IPS-20b (cell line): ENCODE measurements around the gene PRMT5.

Experiments used
- H3K27ac ChIP-seq: one replicate; pipeline ENCODE4 v1.5.1; 2013; ENCODE audit warnings: low read length
- H3K27me3 ChIP-seq: 2 replicates; pipeline ENCODE4 v1.6.1; 2013; ENCODE audit warnings: mild to moderate bottlenecking, low read length, inconsistent platforms; ENCODE audit not compliant: insufficient read depth
- H3K36me3 ChIP-seq: 2 replicates; pipeline ENCODE4 v1.6.1; 2013; ENCODE audit warnings: low read depth, mild to moderate bottlenecking, inconsistent platforms, low read length, moderate library complexity; ENCODE audit not compliant: insufficient read depth
- H3K4me1 ChIP-seq: 2 replicates; pipeline ENCODE4 v1.6.1; 2013; ENCODE audit warnings: mild to moderate bottlenecking, control low read depth, inconsistent platforms, low read length, moderate library complexity; ENCODE audit not compliant: insufficient read depth
- H3K4me3 ChIP-seq: 2 replicates; pipeline ENCODE4 v1.5.1; 2013; ENCODE audit warnings: mild to moderate bottlenecking, low read length, inconsistent platforms
- H3K9ac ChIP-seq: 2 replicates; pipeline ENCODE4 v1.6.1; 2013; ENCODE audit warnings: low read depth, mild to moderate bottlenecking, inconsistent platforms, low read length, moderate library complexity
- H3K9me3 ChIP-seq: 2 replicates; pipeline ENCODE4 v1.6.1; 2013; ENCODE audit warnings: mild to moderate bottlenecking, low read depth, low read length, inconsistent platforms; ENCODE audit not compliant: insufficient read depth

Gene PRMT5

DNA sequence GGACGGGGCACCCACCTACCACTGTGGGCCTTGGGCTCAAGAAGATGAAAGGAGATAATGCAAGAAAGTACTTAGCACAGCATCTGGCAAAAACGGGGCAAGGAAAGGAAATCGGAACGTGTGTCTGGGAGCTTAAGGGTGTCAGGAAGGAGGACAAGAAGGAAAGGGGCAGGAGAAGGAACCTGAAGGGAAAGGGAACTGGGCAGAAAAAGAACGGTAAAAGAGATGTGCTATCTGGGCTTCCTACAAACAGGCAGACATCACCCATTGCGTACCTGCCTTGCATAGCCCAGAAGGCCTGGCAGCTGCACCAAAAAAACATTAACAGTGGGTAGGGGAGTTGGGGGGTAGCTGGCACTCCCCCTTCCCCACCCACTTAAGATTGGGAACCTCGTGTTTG is 47.1 kb downstream of the PRMT5 start:
- Histone ChIP-seq H3K4me1 (peaks cover 18% of the 10 kb centered on the region; the same call in 1 of the 2 replicates), H3K27ac (no peak overlapping the region), H3K9ac (peak overlapping the region; percentile 77; the same call in 1 of the 2 replicates)

DNA sequence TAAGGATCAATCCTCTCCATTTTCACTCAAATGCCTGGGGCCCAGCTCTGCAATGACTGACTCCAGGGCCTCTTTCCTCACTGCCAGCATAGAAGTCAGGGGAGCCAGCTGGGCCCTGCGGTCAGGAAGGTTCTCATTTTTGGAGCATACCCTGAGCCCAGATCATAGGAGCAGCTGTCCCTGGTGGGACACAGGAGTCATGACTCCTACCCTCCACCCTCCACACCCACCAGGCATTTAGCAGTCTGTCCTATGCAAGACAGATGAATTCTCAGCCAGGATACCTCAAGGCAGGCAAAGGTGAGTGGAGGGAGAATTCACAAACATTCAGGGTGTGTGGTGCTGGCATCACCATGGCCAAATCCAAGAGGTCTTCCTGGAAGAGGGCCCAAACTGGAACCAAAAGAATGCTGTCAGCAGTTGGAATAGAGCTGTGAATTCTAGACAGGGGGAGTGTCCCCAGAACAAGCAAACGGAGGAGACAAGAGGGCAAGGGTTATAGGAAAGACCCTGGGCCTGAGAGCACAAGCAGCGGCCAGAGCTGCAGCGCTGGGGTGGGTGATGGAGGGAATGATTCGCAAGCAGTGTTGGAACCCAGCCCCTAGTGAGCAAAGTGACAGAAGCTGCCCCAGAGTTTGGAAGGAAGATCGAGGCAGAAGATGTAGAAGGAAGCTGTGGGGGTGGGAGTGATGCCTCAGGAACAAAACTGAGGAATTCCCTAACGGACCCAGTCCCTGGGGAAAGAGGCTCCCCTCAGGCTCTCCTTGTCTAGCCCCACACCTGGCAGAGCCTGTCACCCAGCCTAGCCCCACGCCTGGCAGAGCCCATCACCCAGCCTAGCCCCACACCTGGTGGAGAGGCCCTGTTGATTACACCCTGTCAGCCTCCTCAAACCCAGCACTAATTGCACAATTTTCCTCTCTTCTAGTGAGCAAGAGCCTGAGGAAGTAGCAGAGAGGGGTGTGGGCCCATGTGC is 50.6 kb downstream of the PRMT5 start:
- peaks cover 8% of the 10 kb centered on the region; the same call in 1 of the 2 replicates for H3K36me3 ChIP-seq
- peaks cover 13% of the 10 kb centered on the region; the same call in 1 of the 2 replicates for H3K4me1 ChIP-seq
- H3K9ac ChIP-seq, result no peak overlapping the region
- no peak overlapping the region for H3K27ac ChIP-seq
- H3K9me3 ChIP-seq, result no peaks in the 10 kb centered on the region
- no peak overlapping the region for H3K4me3 ChIP-seq
- H3K27me3 ChIP-seq, result peaks cover 13% of the 10 kb centered on the region

More for the DNA sequence above, 47.1 kb downstream of the PRMT5 start:
- H3K36me3 ChIP-seq, result no peaks in the 10 kb centered on the region
- no peaks in the 10 kb centered on the region for H3K9me3 ChIP-seq
- no peak overlapping the region for H3K4me3 ChIP-seq
- peaks cover 41% of the 10 kb centered on the region for H3K27me3 ChIP-seq

GRCh38 chr14:22877000-22877501 is 52.1 kb downstream of the PRMT5 start:
- Histone ChIP-seq H3K4me3 (no peak overlapping the region), H3K36me3 (peaks cover 8% of the 10 kb centered on the region; the same call in 1 of the 2 replicates), H3K27me3 (peaks cover under 1% of the 10 kb centered on the region), H3K4me1 (no peaks in the 10 kb centered on the region), H3K9ac (no peak overlapping the region), H3K9me3 (no peaks in the 10 kb centered on the region), H3K27ac (no peak overlapping the region)

DNA sequence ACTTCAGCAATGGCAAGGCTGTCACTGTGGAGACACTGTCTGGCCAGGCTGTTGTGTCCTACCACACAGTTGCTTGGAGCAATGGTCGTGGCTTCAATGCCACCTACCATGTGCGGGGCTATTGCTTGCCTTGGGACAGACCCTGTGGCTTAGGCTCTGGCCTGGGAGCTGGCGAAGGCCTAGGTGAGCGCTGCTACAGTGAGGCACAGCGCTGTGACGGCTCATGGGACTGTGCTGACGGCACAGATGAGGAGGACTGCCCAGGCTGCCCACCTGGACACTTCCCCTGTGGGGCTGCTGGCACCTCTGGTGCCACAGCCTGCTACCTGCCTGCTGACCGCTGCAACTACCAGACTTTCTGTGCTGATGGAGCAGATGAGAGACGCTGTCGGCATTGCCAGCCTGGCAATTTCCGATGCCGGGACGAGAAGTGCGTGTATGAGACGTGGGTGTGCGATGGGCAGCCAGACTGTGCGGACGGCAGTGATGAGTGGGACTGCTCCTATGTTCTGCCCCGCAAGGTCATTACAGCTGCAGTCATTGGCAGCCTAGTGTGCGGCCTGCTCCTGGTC is 53.3 kb downstream of the PRMT5 start:
- Histone ChIP-seq H3K9ac (no peak overlapping the region), H3K27ac (no peak overlapping the region), H3K4me1 (peaks cover 1% of the 10 kb centered on the region), H3K27me3 (no peaks in the 10 kb centered on the region), H3K36me3 (peaks cover 8% of the 10 kb centered on the region; the same call in 1 of the 2 replicates), H3K4me3 (no peak overlapping the region), H3K9me3 (no peaks in the 10 kb centered on the region)

DNA sequence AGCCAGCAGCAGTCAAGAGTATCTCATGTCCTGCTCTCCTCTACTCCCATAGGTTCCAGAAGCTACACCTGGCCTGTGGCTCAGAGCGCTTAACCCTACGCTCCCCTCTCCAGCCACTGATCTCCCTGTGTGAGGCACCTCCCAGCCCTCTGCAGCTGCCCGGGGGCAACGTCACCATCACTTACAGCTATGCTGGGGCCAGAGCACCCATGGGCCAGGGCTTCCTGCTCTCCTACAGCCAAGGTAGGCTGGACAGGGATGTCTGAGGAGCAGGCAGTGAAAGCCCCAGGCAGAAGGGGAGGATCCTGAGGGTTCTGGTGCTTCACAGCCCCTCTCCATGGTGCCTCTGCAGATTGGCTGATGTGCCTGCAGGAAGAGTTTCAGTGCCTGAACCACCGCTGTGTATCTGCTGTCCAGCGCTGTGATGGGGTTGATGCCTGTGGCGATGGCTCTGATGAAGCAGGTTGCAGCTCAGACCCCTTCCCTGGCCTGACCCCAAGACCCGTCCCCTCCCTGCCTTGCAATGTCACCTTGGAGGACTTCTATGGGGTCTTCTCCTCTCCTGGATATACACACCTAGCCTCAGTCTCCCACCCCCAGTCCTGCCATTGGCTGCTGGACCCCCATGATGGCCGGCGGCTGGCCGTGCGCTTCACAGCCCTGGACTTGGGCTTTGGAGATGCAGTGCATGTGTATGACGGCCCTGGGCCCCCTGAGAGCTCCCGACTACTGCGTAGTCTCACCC is 54.0 kb downstream of the PRMT5 start:
- H3K27me3 ChIP-seq, result no peaks in the 10 kb centered on the region
- peaks cover 6% of the 10 kb centered on the region for H3K4me1 ChIP-seq
- no peak overlapping the region for H3K9ac ChIP-seq
- no peaks in the 10 kb centered on the region for H3K9me3 ChIP-seq
- no peak overlapping the region for H3K4me3 ChIP-seq
- H3K27ac ChIP-seq, result no peak overlapping the region
- H3K36me3 ChIP-seq, result peaks cover 8% of the 10 kb centered on the region; the same call in 1 of the 2 replicates

DNA sequence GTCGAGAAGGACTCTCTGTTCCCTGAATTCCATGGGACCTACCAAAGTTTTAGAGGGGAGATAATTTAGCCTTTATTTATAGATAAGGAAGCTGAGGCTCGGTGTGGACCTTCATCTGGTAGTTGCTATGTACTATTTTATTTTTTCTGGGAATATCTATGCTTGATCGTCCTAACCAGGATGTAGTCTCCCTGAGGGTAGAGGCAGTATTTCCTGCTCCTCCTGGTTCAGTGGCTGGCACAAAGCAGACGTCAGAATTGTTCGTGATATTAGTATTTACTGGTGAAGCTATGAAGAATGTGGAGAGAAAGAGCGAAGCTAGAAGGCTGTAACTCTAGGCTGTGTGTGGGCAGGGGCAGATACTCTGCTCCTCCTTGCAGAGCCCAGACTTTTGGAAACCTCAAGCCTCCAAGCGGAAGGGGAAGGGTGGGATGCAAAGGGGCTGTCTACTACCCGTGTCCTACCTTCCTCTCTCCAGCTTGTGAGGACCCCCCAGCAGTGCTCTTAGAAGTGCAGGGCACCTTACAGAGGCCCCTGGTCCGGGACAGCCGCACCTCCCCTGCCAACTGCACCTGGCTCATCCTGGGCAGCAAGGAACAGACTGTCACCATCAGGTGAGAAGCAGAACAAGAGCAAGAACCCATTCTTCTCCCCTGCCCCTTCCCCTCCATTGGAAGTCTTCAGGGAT is 56.2 kb downstream of the PRMT5 start:
- no peaks in the 10 kb centered on the region for H3K27me3 ChIP-seq
- peak overlapping the region; percentile 82 for H3K4me3 ChIP-seq
- H3K9me3 ChIP-seq, result no peaks in the 10 kb centered on the region
- H3K4me1 ChIP-seq, result peaks cover 6% of the 10 kb centered on the region
- H3K9ac ChIP-seq, result peak overlapping the region; percentile 23; the same call in 1 of the 2 replicates
- peaks cover 8% of the 10 kb centered on the region; the same call in 1 of the 2 replicates for H3K36me3 ChIP-seq
- no peak overlapping the region for H3K27ac ChIP-seq

- no peaks in the 10 kb centered on the region for H3K27me3 ChIP-seq
- H3K4me3 ChIP-seq, result peak overlapping the region; percentile 82
- H3K27ac ChIP-seq, result no peak overlapping the region
These were observed 56.9 kb downstream of the PRMT5 start for GRCh38 chr14:22872033-22872832.

DNA sequence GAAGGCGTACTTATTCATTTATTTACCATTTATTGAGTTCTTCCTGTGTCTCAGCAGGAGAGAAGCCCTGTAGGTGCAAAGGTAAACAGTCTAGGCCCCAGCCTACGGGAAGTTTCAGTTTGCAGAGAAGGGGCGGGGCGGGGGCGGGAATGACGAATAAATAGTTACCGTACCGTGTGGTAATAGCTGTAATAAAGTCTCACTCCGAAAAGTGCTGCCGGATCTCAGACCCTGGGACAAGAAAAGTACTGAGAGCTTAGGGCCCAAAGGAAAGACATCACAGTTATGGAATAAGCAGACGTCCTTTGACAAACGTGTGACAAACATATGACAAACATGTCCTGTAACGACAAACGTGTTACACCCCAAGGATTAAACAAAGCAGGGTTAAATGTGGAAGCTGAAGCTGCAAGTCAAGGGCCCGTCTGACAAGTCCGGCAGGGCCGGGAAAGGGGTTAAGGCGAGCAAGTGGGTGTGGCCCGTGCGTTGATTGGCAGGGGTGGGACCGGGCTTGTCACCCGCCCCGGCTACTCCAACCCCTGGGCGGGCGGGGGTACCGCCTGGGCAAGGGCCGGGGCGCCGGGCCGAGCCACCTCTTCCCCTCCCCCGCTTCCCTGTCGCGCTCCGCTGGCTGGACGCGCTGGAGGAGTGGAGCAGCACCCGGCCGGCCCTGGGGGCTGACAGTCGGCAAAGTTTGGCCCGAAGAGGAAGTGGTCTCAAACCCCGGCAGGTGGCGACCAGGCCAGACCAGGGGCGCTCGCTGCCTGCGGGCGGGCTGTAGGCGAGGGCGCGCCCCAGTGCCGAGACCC is 57.7 kb downstream of the PRMT5 start, which contains the start of gene LRP10:
TSS of gene LRP10 (plus strand) at position 517 of the 809 bp plus-strand sequence. CDS start 564 bp downstream, outside the sequence.
- H3K36me3 ChIP-seq, result peaks cover 8% of the 10 kb centered on the region; the same call in 1 of the 2 replicates
- no peaks in the 10 kb centered on the region for H3K9me3 ChIP-seq
- peak within 1 kb of the TSS; percentile 69; the same call in 1 of the 2 replicates for H3K9ac ChIP-seq
- H3K4me3 ChIP-seq, result peak within 1 kb of the TSS; percentile 82
- no peaks in the 10 kb centered on the region for H3K27me3 ChIP-seq
- peak within 1 kb of the TSS; percentile 31 for H3K27ac ChIP-seq
- H3K4me1 ChIP-seq, result peaks cover 6% of the 10 kb centered on the region

More at GRCh38 chr14:22872033-22872832, 56.9 kb downstream of the PRMT5 start:
- Histone ChIP-seq H3K36me3 (peaks cover 8% of the 10 kb centered on the region; the same call in 1 of the 2 replicates), H3K4me1 (peaks cover 6% of the 10 kb centered on the region), H3K9me3 (no peaks in the 10 kb centered on the region), H3K9ac (peak overlapping the region; percentile 69; the same call in 1 of the 2 replicates)

DNA sequence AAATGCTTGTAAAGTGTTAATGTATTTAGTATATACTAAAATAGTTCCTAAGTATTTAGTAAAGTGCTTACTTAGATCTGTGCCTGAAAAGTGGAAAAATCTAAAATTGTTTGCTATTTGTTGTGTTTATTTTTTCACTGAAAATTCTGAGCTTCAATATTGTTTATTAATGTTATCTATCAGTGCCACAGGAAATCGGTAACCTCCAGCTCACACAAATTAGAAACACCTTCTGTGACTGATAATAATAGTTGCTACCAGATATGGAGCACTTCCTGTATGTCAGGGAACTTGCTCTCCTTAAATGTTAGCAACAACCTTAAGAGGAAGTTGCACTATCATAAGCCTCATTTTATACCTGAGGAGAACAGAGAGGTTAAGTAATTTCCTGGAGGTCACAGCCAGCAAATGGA is 58.4 kb downstream of the PRMT5 start:
- Histone ChIP-seq H3K36me3 (peaks cover 8% of the 10 kb centered on the region; the same call in 1 of the 2 replicates), H3K27me3 (no peaks in the 10 kb centered on the region), H3K9me3 (no peaks in the 10 kb centered on the region), H3K4me3 (peak overlapping the region; percentile 82), H3K27ac (peak overlapping the region; percentile 31), H3K4me1 (peaks cover 6% of the 10 kb centered on the region), H3K9ac (peak overlapping the region; percentile 69; the same call in 1 of the 2 replicates)
